ENCODE measurements around the gene TEPSIN.

The TEPSIN gene

GRCh38 chr17:81237591-81238489 lies 1.0 kb downstream of the TEPSIN start:
- H3K27me3 ChIP-seq (ENCODE audit: low read length), result no peaks in the 10 kb centered on the region
- H3F3A ChIP-seq (ENCODE audit: insufficient read depth), result 0 out of 2 replicates have a peak, but pooled peaks cover 7% of the 10 kb centered on the region
- no peak overlapping the region for H2AFZ ChIP-seq (ENCODE audit: low read depth, low read length, severe bottlenecking)
- no peak overlapping the region for H3K27ac ChIP-seq (ENCODE audit: low read depth, low read length)
- peak overlapping the region; percentile 84 for H3K9ac ChIP-seq (ENCODE audit: low read length)
- no peaks in the 10 kb centered on the region for H3K9me2 ChIP-seq (replicated peaks; ENCODE audit: insufficient read depth, low read length)
- H3K4me3 ChIP-seq (ENCODE audit: insufficient read depth, low read length, poor library complexity, severe bottlenecking), result peak overlapping the region; percentile 86
- TF ChIP-seq EZH2phosphoT487 (conservative IDR thresholded peaks at IDR 0.05; ENCODE audit: low read length) (no peak), CTCF (IDR thresholded peaks at IDR 0.05; ENCODE audit: insufficient read depth, low read length, poor library complexity, severe bottlenecking) (no peak)
- no peaks in the 10 kb centered on the region for H4K20me1 ChIP-seq (ENCODE audit: low read depth, low read length)
- H3K36me3 ChIP-seq (ENCODE audit: low read length), result no peaks in the 10 kb centered on the region
- peaks cover 32% of the 10 kb centered on the region for H3K79me2 ChIP-seq (ENCODE audit: insufficient read depth, low read length)
- H3K4me2 ChIP-seq (ENCODE audit: low read depth, low read length, poor library complexity, severe bottlenecking), result peak overlapping the region; percentile 72
- no peaks in the 10 kb centered on the region for H3K9me3 ChIP-seq (ENCODE audit: insufficient read depth, low read length)

DNA sequence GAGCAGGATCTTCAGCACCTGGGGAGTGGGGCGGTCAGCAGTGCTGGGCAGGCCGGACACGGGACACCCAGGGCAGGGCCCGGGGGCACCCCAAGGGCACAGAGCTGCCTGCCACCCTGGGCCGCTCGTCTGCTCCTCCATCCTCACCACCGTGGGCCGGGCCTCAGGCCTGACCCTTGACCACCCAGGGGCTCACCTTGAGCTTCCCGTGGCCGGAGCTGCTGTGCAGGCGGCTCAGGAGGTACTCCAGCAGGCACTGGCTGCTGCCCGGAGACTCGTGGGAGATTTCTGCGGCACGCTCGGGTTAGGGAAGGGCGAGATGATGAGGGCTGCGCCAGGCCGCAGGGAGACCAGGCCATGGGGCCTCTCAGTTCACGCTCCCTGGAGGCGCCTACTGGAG lies 2.1 kb downstream of the TEPSIN start:
- no peaks in the 10 kb centered on the region for H4K20me1 ChIP-seq (ENCODE audit: low read depth, low read length)
- no peaks in the 10 kb centered on the region for H3K27me3 ChIP-seq (ENCODE audit: low read length)
- no peak for TF ChIP-seq CTCF (IDR thresholded peaks at IDR 0.05; ENCODE audit: insufficient read depth, low read length, poor library complexity, severe bottlenecking)
- no peak for TF ChIP-seq EZH2phosphoT487 (conservative IDR thresholded peaks at IDR 0.05; ENCODE audit: low read length)
- no peak overlapping the region for H3K4me2 ChIP-seq (ENCODE audit: low read depth, low read length, poor library complexity, severe bottlenecking)
- H3K79me2 ChIP-seq (ENCODE audit: insufficient read depth, low read length), result peaks cover 32% of the 10 kb centered on the region
- H3K4me3 ChIP-seq (ENCODE audit: insufficient read depth, low read length, poor library complexity, severe bottlenecking), result no peak overlapping the region
- H3K9me3 ChIP-seq (ENCODE audit: insufficient read depth, low read length), result no peaks in the 10 kb centered on the region
- no peaks in the 10 kb centered on the region for H3K36me3 ChIP-seq (ENCODE audit: low read length)
- H3K27ac ChIP-seq (ENCODE audit: low read depth, low read length), result no peak overlapping the region
- H3F3A ChIP-seq (ENCODE audit: insufficient read depth), result 0 out of 2 replicates have a peak, but pooled peaks cover 7% of the 10 kb centered on the region
- no peak overlapping the region for H2AFZ ChIP-seq (ENCODE audit: low read depth, low read length, severe bottlenecking)
- H3K9ac ChIP-seq (ENCODE audit: low read length), result no peak overlapping the region
- no peaks in the 10 kb centered on the region for H3K9me2 ChIP-seq (replicated peaks; ENCODE audit: insufficient read depth, low read length)

- Histone ChIP-seq H3K9ac (ENCODE audit: low read length) (no peak overlapping the region), H3K4me2 (ENCODE audit: low read depth, low read length, poor library complexity, severe bottlenecking) (no peak overlapping the region), H2AFZ (ENCODE audit: low read depth, low read length, severe bottlenecking) (no peak overlapping the region), H3K79me2 (ENCODE audit: insufficient read depth, low read length) (peaks cover 30% of the 10 kb centered on the region), H3F3A (ENCODE audit: insufficient read depth) (0 out of 2 replicates have a peak, but pooled peaks cover 5% of the 10 kb centered on the region), H3K9me3 (ENCODE audit: insufficient read depth, low read length) (no peaks in the 10 kb centered on the region), H4K20me1 (ENCODE audit: low read depth, low read length) (no peaks in the 10 kb centered on the region), H3K4me3 (ENCODE audit: insufficient read depth, low read length, poor library complexity, severe bottlenecking) (no peak overlapping the region), H3K9me2 (replicated peaks; ENCODE audit: insufficient read depth, low read length) (no peaks in the 10 kb centered on the region), H3K27ac (ENCODE audit: low read depth, low read length) (no peak overlapping the region), H3K36me3 (ENCODE audit: low read length) (no peaks in the 10 kb centered on the region), H3K27me3 (ENCODE audit: low read length) (no peaks in the 10 kb centered on the region)
- TF ChIP-seq EZH2phosphoT487 (conservative IDR thresholded peaks at IDR 0.05; ENCODE audit: low read length), result no peak
- no peak for TF ChIP-seq CTCF (IDR thresholded peaks at IDR 0.05; ENCODE audit: insufficient read depth, low read length, poor library complexity, severe bottlenecking)
Measured at GRCh38 chr17:81235822-81236740, 2.8 kb downstream of the TEPSIN start.
